GM21360 (cell line): ENCODE results near the gene FAM216A.
"Not testable (repeated sequence)": the region's sequence is repeated elsewhere in the genome, so short reads cannot be mapped to it uniquely, and the experiment has no call there.

Experiments
- ATAC-seq: cut with Tn5 transposase; IDR thresholded peaks from one replicate; pipeline ENCODE4 v1.9.1; 2021; ENCODE audit warnings: mild to moderate bottlenecking, moderate library complexity; ENCODE audit not compliant: unreplicated experiment

FAM216A gene

GRCh38 chr12:110468214-110469048 is at the start of gene FAM216A, which contains the start of gene GPN3:
FAM216A (plus strand) TSS chr12:110468845; CDS start chr12:110468876, 31 bp downstream.
GPN3 (minus strand) TSS chr12:110468257; CDS start chr12:110468203, 54 bp downstream.
- ATAC-seq, result peak; percentile 69

DNA sequence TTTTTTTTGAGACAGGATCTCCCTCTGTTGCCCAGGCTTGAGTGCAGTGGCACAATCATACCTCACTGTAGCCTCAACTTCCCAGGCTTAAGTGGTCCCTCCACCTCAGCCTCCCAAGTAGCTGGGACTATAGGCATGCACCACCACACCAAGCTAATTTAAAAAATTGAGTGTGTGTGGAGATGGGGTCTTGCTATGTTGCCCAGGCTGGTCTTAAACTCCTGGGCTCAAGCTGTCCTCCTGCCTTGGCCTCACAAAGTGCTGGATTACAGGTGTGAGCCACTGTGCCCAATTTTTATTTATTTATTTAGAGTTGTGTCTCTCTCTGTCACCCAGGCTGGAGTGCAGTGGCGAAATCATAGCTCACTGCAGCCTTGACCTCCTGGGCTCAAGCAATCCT is 48.0 kb upstream of the FAM216A start:
- ATAC-seq, result not testable (repeated sequence)

DNA sequence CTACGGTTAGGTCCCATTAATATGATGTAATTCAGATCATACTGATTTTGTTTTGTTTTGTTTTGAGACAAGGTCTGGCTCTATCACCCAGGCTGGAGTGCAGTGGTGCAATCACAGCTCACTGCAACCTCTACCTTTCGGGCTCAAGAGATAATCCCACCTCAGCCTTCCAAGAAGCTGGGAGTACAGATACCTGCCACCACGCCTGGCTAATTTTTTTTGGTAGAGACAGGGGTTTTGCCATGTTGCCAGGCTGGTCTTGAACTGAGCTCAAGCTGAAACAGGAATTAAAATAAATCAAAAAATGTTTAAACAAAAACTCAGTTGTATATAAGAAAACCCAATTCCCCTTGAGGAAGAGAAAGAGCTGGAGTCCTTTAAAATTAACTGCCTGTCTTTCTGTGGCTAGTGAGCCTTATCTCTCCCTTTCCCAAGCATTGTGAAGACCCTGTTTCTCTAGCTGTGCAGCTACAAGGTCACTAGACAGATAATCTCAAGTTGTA is 47.4 kb upstream of the FAM216A start:
- ATAC-seq, result no peak

- ATAC-seq, result no peak
Observed at GRCh38 chr12:110421701-110422100, 46.9 kb upstream of the FAM216A start.

DNA sequence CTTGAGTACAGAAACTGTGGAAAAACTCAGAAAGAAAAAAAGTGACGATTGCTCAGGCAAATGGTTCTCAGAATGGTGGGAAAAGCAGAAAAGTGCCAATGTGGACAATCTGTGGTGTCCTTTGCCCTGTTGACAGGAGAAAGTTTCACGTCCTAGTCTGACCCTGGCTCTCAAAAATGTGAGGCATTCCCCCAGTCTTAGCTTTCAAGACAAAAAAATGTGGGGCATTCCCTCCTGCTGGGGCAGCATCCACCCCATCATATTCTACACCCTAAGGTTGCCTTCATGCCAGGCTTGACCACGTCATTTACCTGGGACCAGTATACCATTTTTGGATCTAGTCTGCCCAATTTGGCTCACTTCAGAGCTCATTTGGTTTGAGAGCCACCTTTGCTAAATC is 44.4 kb upstream of the FAM216A start:
- no peak for ATAC-seq

GRCh38 chr12:110426406-110426805 is 42.2 kb upstream of the FAM216A start:
- no peak for ATAC-seq

GRCh38 chr12:110429676-110430075 is 39.0 kb upstream of the FAM216A start:
- ATAC-seq, result not testable (repeated sequence)

- ATAC-seq, result peak; percentile 18
Observed at GRCh38 chr12:110431957-110432587, 36.6 kb upstream of the FAM216A start.

- ATAC-seq, result no peak
Observed at GRCh38 chr12:110436231-110436630, 32.4 kb upstream of the FAM216A start.

DNA sequence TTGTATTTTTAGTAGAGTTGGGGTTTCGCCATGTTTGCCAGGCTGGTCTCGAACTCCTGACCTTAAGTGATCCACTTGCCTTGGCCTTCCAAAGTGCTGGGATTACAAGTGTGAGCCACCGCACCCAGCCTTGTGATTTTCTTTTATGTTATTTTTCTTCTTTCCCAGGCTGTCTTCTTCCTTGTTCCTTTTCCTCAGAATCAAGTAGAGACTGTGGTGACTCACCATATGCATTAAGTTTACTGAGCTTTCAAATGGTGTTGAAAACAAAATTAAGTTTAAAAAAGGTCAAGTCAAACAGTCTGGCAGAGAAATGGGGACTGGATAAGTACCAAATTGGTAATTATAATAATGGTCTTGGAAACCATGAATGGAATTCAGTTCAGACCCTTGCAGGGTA is 24.2 kb upstream of the FAM216A start:
- no peak for ATAC-seq

DNA sequence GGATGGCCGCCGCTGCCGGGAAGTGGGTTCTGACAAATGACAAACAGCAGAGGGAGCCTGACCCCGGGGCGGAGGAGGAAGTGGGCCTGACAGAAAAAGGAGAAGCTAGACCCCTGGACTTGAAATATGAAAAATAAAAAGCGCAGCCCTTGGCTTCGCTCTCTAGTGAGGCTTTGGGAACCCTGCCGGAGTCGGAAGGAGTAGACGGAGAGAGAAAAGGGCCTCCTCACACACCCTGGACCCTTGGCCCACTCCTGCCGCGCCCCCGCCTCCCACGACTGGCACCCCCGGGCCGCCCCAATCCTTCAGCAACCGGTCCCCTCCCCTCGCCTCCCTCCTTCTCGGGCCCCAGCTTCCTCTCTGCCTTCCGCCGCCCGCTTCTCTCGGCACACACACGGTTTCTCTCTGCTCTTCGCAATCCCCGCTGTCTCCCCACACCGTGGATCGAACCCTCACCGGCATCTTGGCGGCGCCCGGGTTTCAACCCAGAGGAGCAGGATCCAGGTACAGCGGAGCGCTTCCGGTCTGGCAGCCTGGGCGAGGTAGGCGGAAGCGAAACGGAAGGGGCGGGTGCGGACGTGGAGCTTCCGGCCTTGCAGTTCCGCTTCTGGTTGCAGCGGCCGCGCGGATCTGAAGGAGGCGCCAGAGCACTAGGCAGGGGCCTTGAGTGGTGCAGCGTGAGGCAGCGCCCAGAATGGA is 18.7 kb upstream of the FAM216A start, which contains the start of gene ARPC3:
Gene ARPC3, minus strand, starts transcription at position 539 of the 699 bp plus-strand sequence. Its CDS starts 77 bp downstream, at position 462.
- ATAC-seq, result peak; percentile 86

- no peak for ATAC-seq
Observed at GRCh38 chr12:110451263-110451662, 17.4 kb upstream of the FAM216A start.

GRCh38 chr12:110453569-110454296 is 14.9 kb upstream of the FAM216A start:
- no peak for ATAC-seq

- ATAC-seq, result no peak
Observed at GRCh38 chr12:110458756-110459155, 9.9 kb upstream of the FAM216A start.

- not testable (repeated sequence) for ATAC-seq
Observed at GRCh38 chr12:110461189-110461588, 7.5 kb upstream of the FAM216A start.

DNA sequence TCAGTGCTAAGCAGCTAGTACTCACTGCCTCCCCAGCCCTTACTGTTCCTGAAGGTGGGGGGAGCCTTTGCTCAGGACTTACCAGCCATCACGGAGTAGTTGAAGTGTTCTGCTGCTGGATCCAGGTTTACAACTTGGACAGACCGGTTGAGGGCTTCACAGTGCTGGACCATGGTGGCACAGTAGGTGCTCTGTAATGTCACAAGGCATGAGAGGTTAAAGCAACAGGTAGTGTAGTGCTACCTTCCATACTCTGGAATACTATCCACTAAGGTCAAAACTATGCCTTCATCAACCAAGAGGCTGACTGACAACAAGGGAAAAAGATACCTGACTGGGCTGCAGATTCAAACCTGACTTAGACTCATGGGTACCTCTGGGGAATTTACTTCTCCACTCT is 3.6 kb upstream of the FAM216A start:
- no peak for ATAC-seq

DNA sequence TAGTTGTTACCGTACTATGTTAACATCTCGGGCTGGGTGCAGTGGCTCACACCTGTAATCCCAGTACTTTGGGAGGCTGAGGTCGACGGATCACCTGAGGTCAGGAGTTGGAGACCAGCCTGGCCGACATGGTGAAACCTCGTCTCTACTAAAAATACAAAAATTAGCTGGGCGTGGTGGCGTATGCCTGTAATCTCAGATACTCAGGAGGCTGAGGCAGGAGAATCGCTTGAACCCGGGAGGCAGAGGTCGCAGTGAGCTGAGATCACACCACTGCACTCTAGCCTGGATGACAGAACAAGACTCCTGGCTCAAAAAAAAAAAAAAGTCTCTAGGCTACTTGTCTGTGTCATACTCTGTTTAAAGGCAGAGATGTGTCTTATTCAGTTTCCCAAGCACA is 2.9 kb upstream of the FAM216A start:
- ATAC-seq, result not testable (repeated sequence)

- no peak for ATAC-seq
Observed at GRCh38 chr12:110466791-110467190, 1.9 kb upstream of the FAM216A start.

GRCh38 chr12:110467847-110468213 is 815 bp upstream of the FAM216A start:
- no peak for ATAC-seq

DNA sequence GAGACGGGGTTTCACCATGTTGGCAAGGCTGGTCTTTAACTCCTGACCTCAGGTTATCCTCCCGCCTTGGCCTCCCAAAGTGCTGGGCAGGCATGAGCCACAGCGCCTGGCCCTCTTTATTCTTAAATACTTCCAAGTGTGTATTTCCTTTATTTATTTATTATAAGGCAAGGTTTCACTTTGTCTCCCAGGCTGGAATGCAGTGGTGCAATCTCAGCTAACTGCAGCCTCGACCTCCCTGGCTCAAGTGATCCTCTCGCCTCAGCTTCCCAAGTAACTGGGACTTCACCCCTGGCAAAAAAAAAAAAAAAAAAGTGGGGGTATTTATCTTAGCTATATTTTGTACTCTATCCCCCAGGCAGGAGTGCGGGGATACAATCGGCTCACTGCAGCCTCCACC is 6.8 kb downstream of the FAM216A start:
- no peak for ATAC-seq
